Frontal cortex (tissue), 4 donors: Measurements from ENCODE around the gene DRC1. TPM values are rescaled to one million over a fixed set of nuclear protein-coding genes. Genes with fewer than 3 reads are reported as not detected.
"Not testable (repeated sequence)": the region's sequence is repeated elsewhere in the genome, so short reads cannot be mapped to it uniquely, and the experiment has no call there.

Experiments
- DNase-seq, 2 donors: peaks; one replicate each; pipeline ENCODE4 v3.0.0; 2012; ENCODE audit warnings: low spot score in 2 of 2
- FAIRE-seq: peaks from 2 replicates; lab custom pipeline; 2012; peaks lifted over from hg19 to GRCh38; lab: Jason Lieb, UNC
- total RNA-seq: library from RNA; depleted of rRNA; stranded (reverse); fragments of >200 nt; gene quantifications from one replicate; pipeline ENCODE4 v1.2.3, GENCODE V29; 2014
- donor health status: control.
- donor health status: control.
- donor health status: control.

The DRC1 gene
- 9.0 TPM for total RNA-seq

GRCh38 chr2:26401739-26402541 lies at the start of gene DRC1:
Gene DRC1 (plus strand): TSS chr2:26401920. CDS start chr2:26401990, 70 bp downstream.
- no peak for FAIRE-seq

GRCh38 chr2:26352892-26353291 lies 48.8 kb upstream of the DRC1 start:
- DNase-seq (no peak), FAIRE-seq (no peak)

More at GRCh38 chr2:26401739-26402541, at the start of gene DRC1:
- DNase-seq, result peak; percentile 60 to 70

- FAIRE-seq, DNase-seq: not testable (repeated sequence)
Observed at GRCh38 chr2:26354469-26354868, 47.3 kb upstream of the DRC1 start.

GRCh38 chr2:26355038-26355995 lies 46.4 kb upstream of the DRC1 start:
- no peak for DNase-seq
- no peak for FAIRE-seq

GRCh38 chr2:26356111-26356510 lies 45.6 kb upstream of the DRC1 start:
- FAIRE-seq (no peak), DNase-seq (no peak)

GRCh38 chr2:26356771-26357170 lies 44.9 kb upstream of the DRC1 start:
- DNase-seq (no peak), FAIRE-seq (no peak)

GRCh38 chr2:26359886-26360473 lies 41.7 kb upstream of the DRC1 start:
- DNase-seq (no peak), FAIRE-seq (no peak)

- FAIRE-seq (no peak), DNase-seq (no peak)
Observed at GRCh38 chr2:26363323-26363722, 38.4 kb upstream of the DRC1 start.

- FAIRE-seq (no peak), DNase-seq (no peak)
Observed at GRCh38 chr2:26363958-26364357, 37.8 kb upstream of the DRC1 start.

GRCh38 chr2:26364669-26365068 lies 37.1 kb upstream of the DRC1 start:
- no peak for DNase-seq
- FAIRE-seq, result no peak

- no peak for DNase-seq
- FAIRE-seq, result no peak
Observed at GRCh38 chr2:26366957-26367356, 34.8 kb upstream of the DRC1 start.

- not testable (repeated sequence) for DNase-seq, FAIRE-seq
Observed at GRCh38 chr2:26369664-26370063, 32.1 kb upstream of the DRC1 start.

GRCh38 chr2:26370909-26371308 lies 30.8 kb upstream of the DRC1 start:
- not testable (repeated sequence) for FAIRE-seq

GRCh38 chr2:26376799-26377198 lies 24.9 kb upstream of the DRC1 start:
- FAIRE-seq, result no peak
- DNase-seq, result no peak

More at GRCh38 chr2:26370909-26371308, 30.8 kb upstream of the DRC1 start:
- not testable (repeated sequence) for DNase-seq

- no peak for DNase-seq
- FAIRE-seq, result no peak
Observed at GRCh38 chr2:26380281-26380680, 21.4 kb upstream of the DRC1 start.

GRCh38 chr2:26382564-26382963 lies 19.2 kb upstream of the DRC1 start:
- FAIRE-seq (no peak), DNase-seq (no peak)

GRCh38 chr2:26384183-26384582 lies 17.5 kb upstream of the DRC1 start:
- FAIRE-seq, result no peak

GRCh38 chr2:26384597-26384996 lies 17.1 kb upstream of the DRC1 start:
- FAIRE-seq (no peak), DNase-seq (no peak)

More at GRCh38 chr2:26384183-26384582, 17.5 kb upstream of the DRC1 start:
- no peak for DNase-seq

- DNase-seq, result no peak
- FAIRE-seq, result no peak
Observed at GRCh38 chr2:26387189-26387588, 14.5 kb upstream of the DRC1 start.

- DNase-seq (no peak), FAIRE-seq (no peak)
Observed at GRCh38 chr2:26394694-26395093, 7.0 kb upstream of the DRC1 start.
